NB4 (cell line): ENCODE measurements around the gene MESP1.

Experiments
- DNase-seq: peaks from one replicate; pipeline ENCODE4 v3.0.0; 2010; ENCODE audit warnings: low read depth
- H3K4me3 ChIP-seq: one replicate; pipeline ENCODE4 v1.5.1; 2011; ENCODE audit warnings: mild to moderate bottlenecking, low read depth, low read length, moderate library complexity
- MYC ChIP-seq: IDR thresholded peaks from 2 replicates; pipeline ENCODE4 v1.6.1; 2011; ENCODE audit warnings: low read depth, low read length
- POLR2A ChIP-seq: IDR thresholded peaks from 2 replicates; pipeline ENCODE4 v1.6.1; 2011; ENCODE audit warnings: mild to moderate bottlenecking; ENCODE audit not compliant: insufficient read length; ENCODE audit errors: extremely low read depth
- TF ChIP-seq, protein P1 (sequence below): IDR thresholded peaks from one replicate; pipeline ENCODE4 v1.5.1; 2012; ENCODE audit warnings: low read depth, low read length
- TF ChIP-seq, protein P2 (sequence below): IDR thresholded peaks from 2 replicates; pipeline ENCODE4 v1.6.1; 2011; ENCODE audit warnings: low read depth, low read length

The MESP1 gene, protein sequence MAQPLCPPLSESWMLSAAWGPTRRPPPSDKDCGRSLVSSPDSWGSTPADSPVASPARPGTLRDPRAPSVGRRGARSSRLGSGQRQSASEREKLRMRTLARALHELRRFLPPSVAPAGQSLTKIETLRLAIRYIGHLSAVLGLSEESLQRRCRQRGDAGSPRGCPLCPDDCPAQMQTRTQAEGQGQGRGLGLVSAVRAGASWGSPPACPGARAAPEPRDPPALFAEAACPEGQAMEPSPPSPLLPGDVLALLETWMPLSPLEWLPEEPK

DNA sequence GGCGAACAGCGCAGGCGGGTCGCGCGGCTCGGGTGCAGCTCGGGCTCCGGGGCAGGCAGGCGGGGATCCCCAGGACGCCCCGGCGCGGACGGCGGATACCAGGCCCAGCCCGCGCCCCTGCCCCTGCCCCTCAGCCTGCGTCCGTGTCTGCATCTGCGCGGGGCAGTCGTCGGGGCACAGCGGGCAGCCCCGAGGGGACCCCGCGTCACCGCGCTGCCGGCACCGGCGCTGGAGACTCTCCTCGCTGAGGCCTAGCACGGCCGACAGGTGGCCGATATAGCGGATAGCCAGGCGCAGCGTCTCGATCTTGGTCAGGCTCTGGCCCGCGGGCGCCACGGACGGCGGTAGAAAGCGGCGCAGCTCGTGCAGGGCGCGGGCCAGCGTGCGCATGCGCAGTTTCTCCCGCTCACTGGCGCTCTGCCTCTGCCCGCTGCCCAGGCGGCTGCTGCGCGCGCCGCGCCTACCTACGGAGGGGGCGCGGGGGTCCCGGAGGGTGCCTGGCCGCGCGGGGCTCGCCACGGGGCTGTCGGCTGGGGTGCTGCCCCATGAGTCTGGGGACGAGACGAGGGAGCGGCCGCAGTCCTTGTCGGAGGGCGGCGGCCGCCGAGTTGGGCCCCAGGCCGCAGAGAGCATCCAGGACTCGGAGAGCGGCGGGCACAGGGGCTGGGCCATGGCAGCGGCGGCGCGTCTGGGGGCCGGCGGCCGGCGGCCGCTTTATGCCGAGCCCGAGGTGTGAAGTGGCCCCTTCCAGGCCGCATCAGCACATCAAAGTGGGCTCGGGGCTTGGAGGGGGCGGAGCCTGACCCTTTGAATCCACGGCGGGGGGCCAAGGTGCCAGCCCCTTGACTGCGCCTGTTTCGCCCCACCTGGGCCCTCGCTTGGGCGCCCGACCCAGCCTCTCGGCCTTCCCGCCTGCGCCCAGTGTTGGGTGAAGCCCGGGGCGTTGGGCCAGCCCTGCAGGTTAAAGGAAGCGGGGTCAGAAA, at the start of gene MESP1:
MESP1 (minus strand) TSS at position 690 of the 983 bp plus-strand sequence; CDS start at position 672, 18 bp downstream.
- peak; percentile 94 for DNase-seq
- peak within 1 kb of the TSS; percentile 32 for H3K4me3 ChIP-seq
- TF ChIP-seq, protein P1, sequence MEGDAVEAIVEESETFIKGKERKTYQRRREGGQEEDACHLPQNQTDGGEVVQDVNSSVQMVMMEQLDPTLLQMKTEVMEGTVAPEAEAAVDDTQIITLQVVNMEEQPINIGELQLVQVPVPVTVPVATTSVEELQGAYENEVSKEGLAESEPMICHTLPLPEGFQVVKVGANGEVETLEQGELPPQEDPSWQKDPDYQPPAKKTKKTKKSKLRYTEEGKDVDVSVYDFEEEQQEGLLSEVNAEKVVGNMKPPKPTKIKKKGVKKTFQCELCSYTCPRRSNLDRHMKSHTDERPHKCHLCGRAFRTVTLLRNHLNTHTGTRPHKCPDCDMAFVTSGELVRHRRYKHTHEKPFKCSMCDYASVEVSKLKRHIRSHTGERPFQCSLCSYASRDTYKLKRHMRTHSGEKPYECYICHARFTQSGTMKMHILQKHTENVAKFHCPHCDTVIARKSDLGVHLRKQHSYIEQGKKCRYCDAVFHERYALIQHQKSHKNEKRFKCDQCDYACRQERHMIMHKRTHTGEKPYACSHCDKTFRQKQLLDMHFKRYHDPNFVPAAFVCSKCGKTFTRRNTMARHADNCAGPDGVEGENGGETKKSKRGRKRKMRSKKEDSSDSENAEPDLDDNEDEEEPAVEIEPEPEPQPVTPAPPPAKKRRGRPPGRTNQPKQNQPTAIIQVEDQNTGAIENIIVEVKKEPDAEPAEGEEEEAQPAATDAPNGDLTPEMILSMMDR, result peak; percentile 65
- TF ChIP-seq, protein P2, sequence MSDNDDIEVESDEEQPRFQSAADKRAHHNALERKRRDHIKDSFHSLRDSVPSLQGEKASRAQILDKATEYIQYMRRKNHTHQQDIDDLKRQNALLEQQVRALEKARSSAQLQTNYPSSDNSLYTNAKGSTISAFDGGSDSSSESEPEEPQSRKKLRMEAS, result peak; percentile 81
- peak; percentile 81 for TF ChIP-seq POLR2A
- peak; percentile 53; the same call in 1 of the 2 replicates for TF ChIP-seq MYC

DNA sequence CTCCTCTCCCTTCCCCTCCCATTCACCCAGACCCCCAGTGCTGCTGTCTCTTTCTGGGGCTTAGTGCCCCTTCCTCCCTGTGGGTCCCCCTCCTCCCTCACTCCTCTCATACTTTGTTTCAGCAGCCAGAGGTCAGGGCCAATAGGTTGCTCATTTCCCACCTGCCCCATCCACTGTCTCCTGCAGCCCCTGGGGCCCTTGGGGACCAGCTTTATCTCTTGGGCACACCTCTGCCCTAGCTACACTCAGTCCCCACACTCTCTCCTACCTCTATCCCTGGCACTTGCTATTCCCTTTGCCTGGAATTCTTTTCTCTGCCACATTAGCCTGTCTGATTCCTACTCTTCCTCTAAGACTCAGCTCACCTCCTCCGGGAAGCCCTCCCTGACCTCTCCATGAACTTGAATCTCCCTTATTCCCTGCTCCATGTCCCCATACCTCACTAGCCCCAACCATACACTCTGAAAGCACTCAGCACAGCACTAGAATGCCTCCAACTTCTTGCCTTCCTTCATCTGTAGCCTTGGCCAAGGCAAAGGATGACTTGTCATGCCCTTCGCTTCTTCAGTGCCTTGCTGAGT, 49.0 kb upstream of the MESP1 start:
- TF ChIP-seq POLR2A, result no peak
- TF ChIP-seq MYC, result no peak
- TF ChIP-seq, protein P2, result no peak
- TF ChIP-seq, protein P1, result no peak
- no peak for DNase-seq
- H3K4me3 ChIP-seq, result no peak overlapping the region

DNA sequence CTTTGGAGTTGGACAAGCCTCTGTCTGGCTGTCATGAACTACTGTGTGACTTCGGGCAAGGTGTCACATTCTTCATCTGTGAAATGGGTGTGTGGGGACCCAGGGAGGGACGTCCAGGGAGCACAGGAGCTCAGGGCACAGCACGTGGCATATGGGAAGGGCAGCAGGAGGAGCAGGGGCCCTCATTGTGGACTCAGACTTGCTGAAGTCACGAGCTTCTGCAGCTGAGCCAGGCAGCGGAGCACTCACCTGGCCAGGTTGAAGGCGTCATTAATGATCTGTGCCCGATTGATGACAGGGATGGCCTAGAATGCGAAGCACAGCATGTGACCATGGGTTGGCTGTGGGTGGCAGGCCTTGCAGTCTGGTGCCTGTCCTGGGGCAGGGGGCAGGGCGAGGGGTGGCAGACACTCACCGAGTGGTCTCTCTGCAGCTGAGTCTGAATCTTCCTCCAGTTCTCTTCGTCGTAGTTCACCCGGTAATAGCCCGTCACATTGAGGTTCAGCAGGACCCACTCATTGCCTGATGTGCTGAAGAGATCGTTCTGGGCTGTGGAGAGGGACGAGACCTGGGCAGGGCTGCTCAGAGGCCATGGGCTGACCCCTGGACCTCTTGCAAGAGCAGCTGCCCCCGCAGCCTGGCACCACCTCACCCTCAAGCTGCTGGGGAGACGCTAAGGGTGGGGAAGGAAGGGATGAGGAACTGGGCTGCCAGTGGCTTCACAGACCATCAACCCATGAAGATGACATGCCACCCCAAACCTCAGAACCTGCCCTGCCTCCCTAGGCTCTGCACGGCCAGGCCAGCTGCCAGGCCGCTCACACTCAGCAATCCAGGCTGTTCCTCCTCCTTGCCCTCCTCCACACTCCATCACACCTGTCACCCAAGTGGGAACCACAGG, 48.2 kb upstream of the MESP1 start:
- no peak overlapping the region for H3K4me3 ChIP-seq
- no peak for DNase-seq
- TF ChIP-seq, protein P2, result no peak
- TF ChIP-seq POLR2A, result peak; percentile 11

DNA sequence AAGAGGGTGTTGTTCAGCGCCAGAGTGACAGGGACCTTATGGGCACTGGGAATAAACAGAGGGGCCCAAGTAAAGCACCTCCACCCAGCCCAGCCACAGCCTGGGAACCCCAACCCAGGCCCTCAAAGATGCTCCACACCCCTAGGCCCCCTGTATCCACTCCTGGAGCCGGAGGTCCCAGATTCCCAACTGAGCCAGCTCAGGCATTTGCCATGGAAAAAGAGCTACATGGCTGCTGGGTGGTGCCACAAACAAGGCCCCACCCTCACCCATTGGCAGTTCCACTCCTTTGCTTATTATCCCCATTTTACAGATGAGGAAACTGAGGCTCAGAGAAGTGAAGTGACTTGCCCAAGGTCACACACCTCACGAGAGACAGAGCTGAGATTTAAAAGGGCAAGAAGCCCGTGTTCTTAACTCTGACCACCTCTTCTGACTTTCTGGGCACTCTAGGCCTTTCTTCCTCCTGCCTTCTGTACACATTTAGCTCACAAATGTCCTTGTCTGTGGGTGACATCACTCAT, 46.7 kb upstream of the MESP1 start:
- no peak for DNase-seq
- TF ChIP-seq MYC (no peak), POLR2A (no peak)
- TF ChIP-seq, protein P2, result no peak
- TF ChIP-seq, protein P1, result no peak
- no peak overlapping the region for H3K4me3 ChIP-seq

DNA sequence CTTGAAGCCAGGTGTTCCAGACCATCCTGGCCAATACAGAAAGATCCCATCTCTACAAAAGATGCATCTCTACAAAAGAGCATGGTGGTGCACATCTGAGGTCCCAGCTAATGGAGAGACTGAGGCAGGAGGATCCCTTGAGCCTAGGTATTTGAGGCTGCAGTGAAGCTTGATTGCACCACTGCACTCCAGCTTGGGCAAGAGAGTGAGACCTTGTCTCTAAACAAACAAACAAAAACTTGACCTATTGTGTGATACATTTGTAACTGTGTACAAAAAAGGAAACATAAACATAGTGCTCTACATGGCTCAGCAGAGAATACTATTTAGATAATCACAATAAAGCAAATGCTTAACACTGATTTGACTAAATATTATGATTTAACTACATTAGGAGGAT, 44.9 kb upstream of the MESP1 start:
- no peak overlapping the region for H3K4me3 ChIP-seq
- DNase-seq, result no peak
- TF ChIP-seq POLR2A (no peak), MYC (no peak)
- TF ChIP-seq, protein P1, result no peak
- TF ChIP-seq, protein P2, result no peak
